OCI-LY1 (cell line): ENCODE data around the gene PRCD.

Source experiments
- CTCF ChIP-seq: fragments of 200-600 bp; sonication (generic), shearing (Covaris generic); IDR thresholded peaks from 2 replicates; pipeline ENCODE4 v1.5.1; 2017; ENCODE audit warnings: mild to moderate bottlenecking, antibody characterized with exemption, low read length, moderate library complexity, mixed read lengths
- EZH2 ChIP-seq: fragments of 200-600 bp; sonication (generic), shearing (Covaris generic); IDR thresholded peaks from 2 replicates; pipeline ENCODE4 v1.8.0; 2017; ENCODE audit warnings: borderline replicate concordance, mixed run types, mild to moderate bottlenecking, antibody characterized with exemption, low read length, moderate library complexity, mixed read lengths

- TF ChIP-seq CTCF (no peak), EZH2 (no peak)
These were observed 3.9 kb upstream of the PRCD start for GRCh38 chr17:76535788-76536510.
